Measurements from ENCODE around the gene NR2F2.
"Not testable (repeated sequence)": the region's sequence is repeated elsewhere in the genome, so short reads cannot be mapped to it uniquely, and the experiment has no call there.

NR2F2 gene

DNA sequence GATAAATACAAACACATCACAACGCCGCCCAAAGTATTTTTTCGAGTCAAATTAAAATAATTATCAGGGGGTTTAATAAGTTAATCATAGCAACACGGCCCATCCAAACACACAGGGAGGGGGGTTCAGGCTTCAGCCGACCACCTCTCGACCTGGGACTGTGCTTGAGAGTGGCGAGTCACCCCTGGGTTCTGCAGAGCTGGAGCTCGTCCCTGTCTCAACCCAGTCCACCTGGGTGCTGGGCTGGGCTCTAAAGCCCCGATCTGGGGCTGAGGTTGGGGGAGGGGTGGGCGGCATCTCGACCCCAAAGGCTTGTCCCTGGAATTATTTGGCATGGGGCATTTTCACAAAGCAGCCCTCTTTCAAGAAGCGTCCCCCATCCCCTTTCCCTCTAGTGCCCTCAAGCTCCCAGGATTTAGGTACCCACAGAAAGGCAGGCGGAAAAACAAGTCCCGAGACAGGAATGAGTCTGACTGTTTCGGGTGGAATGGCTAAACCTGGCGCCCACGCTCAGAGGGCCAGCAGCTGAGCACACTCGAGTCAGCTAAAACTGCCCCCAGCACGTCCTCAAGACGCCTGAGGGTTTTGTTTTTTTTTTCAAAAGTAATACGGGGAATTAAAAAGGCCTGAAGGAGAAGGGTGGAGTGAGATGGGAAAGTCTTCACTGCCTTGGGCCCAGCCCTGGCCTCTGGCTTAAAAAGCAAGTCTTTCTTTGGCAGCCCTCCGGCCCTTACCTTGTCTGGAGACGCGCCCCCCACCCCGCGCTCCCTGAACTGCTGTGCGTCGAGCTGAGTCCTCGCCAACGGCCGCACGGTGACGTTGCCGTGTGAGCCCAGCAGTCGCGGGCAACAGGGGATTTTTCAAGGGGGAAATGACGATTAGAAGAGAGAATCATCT lies 32.5 kb downstream of the NR2F2 start:
- FAIRE-seq (no peak), DNase-seq (ENCODE audit: insufficient read length, low spot score) (no peak)

DNA sequence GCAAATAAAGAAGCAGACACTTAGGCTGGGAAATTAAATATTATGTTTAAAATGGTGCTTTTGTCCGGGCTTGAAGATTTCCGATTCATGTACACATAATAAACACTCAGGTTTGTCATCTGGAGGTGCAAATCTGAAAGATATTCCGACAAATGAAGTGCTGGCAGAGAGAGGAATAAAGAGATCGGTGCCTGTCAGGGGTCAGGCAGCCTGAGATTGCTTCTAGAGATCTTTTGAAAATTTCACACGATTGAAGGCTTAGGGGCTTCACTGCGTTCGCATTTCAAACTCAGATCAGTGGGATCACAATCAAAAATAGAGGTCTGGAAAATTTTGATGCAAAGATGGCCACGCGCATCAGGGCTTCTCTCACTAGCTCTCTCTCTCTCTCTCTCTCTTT lies 33.2 kb downstream of the NR2F2 start:
- FAIRE-seq, result no peak
- no peak for DNase-seq (ENCODE audit: insufficient read length, low spot score)

DNA sequence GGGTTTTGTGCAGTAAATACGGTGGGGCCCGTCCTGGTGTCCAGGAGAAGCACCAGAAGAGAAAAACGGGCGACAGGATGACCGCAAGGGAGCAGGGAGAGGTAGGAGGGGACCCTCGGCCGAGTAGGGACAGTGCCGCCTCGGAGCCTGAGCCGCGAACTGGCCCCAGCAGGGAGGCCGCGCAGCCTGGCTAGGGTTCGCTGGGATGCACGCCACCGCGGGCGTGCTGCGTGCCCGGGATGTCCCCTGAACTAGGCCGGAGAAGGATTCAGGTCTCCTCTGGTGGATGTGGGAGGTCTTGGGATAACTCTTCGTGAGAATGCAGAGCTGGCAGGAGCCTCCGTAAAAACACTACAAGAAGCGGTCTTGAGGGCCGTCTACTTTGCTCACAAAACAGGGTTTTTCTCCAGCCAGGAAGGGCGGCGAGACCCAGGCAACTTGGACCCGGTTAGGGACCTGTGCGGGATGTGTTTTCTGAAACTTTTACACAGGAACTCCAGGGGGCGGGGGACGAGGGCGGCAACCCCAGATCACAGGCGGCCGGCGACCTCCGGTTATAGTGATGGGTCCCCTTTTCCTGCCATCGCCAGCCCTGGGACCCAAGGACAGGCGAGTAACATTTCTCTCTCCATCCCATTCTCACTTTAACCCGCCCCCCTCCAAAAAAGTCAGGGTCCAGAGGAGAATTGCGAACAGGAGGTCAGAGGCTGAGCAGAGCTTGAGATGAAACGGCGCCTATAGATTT lies 35.5 kb downstream of the NR2F2 start:
- no peak for FAIRE-seq

DNA sequence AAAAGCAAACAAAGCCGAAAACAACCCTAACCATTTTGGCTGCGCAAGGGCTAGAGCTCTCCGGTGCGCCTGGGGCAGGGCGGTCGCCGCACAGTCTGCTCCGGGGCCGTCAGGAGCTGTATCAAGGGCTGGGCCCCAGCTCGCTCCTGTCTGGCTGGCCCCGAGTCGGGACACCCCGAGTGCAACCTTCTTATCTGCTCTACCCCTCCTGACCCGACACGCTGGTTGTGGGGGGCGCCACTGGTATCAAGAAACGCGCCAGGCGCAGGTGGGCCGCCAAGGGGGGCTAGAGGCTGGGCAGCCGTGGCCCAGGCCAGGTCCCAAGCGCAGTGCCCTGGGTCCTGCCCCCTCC lies 36.0 kb downstream of the NR2F2 start:
- no peak for FAIRE-seq
- no peak for DNase-seq (ENCODE audit: insufficient read length, low spot score)

More for the DNA sequence above, 35.5 kb downstream of the NR2F2 start:
- DNase-seq (ENCODE audit: insufficient read length, low spot score), result no peak

DNA sequence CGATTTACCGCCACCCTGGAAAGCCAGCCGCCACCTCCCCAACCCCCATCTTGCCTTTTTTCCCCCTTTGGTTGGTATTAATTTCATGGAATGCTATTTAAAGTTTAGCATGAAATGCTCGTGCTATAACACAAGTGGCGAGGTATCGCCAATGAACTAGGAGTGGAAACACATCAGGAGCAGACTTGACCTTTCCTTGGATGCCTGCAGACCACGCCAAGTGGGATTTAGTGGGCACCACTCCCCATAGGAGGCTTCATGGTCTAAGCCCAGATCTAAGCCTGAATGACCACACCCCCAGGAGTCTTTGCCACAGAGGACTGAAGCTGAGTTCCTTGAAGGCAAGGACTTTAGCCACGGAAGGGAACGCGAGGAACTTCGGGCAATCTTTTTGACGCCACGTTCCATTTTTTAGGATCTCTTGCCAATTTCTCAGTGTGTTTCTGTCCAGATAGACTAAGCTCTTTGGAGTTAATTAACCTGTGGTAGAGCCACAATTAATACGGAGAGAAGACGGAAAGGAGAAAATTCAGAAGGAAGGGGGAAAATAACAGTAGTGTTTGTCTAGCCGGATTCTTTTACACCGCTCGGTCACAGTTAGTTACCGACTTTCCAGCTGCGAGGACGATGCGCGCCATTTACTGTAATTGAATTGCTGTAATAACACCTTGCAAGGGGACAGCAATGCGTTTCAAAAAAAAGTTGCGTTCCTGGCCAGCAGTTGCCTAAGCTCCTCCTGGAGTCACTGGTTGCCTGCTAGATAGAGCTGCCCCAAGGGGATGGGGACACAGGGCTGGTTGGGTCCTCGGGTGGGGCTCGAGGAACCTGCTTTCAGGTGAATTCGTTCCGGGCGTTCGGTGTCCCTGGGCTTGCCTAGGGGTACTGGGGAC lies 37.1 kb downstream of the NR2F2 start:
- DNase-seq (ENCODE audit: insufficient read length, low spot score) (no peak), FAIRE-seq (no peak)

DNA sequence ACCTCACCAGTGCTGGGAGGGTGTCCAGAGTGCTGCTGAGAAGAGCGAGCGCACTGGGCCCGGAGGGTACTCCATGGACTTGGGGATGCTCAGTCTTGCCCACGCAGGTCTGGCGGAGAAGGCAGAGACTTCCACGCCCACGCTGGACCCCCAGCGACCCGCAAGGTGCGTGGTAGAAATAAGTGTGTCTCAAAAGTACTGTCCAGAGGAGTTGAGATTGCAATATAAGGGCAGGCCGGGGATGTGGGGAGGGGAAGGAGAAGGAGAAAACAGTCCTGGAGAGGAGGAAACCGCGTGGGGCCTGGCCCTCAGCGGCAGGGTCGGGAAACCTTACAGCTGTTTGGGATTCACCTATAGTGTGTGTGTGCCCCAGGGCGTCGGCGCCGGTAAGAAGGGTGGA lies 38.9 kb downstream of the NR2F2 start:
- no peak for FAIRE-seq
- DNase-seq (ENCODE audit: insufficient read length, low spot score), result no peak

DNA sequence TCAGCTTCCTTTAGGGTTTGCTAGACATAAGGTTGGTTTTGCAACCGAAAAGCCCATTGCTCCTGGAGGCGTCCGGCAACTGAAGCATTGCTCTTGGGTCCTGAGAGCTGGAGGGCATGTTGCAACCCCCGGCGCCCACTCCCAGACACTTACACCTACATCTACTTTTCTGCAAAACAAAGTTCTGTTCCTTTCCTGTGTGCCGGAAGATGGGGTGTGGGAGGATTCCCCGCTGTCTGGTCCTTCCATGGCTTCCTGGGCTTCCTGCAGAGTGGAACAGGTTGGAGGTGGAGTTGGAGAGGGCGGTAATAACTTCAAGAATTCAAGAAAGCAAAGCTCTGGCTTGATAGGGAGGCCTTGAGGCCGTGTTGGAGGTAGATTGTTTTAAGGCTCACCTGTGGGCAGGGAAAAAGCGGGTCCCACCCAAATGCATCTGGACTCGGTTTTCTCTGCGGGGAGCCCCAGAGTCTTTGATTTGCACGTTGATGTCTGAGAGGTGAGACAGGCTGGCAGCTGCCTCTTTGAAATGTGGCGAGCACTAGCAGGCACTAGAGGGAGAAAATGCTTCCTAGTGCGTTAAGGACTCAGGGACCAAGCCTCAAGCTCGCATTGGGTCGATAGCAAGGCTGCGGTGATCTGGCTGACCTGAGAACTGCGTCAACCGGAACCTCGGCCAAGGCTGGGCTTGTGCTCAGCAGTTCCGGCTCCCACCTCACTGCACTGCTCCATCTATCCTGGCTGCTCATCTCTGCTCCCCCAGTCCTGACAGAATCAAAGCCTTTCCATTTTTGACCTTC lies 39.5 kb downstream of the NR2F2 start:
- DNase-seq (ENCODE audit: insufficient read length, low spot score) (no peak), FAIRE-seq (no peak)

DNA sequence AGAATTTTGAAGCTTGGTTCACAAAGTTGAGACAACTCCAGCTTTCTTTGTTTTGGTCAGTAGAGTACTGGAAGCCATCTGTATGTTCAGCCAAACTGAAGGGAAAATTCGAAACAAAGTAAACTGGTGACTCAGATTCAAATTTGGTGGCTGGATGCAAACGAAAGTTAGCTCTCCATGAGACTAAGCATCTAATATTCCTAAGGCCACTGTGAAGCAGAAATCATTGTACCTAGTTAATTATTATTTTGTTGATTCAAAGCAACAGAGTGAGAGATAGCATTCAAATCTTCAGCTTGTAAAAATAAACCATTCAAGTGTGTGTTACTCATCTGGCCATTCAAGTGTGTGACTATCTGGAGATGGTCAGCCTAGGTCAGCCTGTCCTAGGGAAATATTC lies 42.1 kb downstream of the NR2F2 start:
- DNase-seq (ENCODE audit: insufficient read length, low spot score) (no peak), FAIRE-seq (no peak)

DNA sequence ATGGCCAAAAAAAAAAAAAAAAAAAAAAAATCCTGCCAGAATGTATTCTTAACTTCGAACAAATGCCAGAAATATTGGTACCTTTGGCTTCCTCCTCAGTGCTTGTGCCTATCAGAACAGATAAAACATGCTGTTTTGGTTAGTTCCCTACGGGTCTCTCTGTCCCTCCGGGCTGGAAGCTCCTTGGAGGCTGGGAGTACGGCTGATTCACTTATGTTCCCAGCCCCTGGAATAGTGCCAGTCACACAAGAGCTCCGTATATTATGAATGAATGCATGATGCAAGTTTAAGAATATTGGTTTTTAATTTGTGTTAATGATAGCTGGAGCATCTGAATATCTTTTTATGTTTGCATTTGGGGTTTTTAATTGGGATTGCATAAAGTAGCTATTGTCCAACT lies 44.0 kb downstream of the NR2F2 start:
- DNase-seq (ENCODE audit: insufficient read length, low spot score) (no peak), FAIRE-seq (no peak)

DNA sequence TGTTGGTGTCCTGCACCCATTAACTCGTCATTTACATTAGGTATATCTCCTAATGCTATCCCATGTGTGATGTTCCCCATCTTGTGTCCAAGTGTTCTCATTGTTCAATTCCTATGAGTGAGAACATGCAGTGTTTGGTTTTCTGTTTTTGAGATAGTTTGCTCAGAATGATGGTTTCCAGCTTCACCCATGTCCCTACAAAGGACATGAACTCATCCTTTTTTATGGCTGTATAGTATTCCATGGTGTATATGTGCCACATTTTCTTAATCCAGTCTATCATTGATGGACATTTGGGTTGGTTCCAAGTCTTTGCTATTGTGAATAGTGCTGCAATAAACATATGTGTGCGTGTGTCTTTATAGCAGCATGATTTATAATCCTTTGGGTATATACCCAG lies 49.1 kb downstream of the NR2F2 start:
- not testable (repeated sequence) for FAIRE-seq

DNA sequence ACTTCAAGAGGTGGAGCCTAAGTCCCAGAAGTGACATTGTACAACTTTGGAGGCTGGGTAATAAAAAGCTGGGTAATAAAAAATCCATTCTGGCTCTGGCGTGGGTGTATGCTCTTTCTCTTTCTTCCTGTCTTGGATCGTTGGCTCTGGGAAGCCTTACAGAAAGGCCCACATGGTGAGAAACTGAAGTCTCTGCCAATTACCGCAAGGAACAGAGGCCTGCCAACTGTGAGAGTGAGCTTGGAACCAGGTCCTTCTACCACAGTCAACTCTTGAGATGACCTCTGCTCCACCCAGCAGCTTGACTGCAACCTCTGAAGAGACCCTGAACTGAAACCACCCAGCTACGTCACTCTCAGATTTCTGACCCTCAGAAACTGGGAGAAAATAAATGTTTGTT lies 51.0 kb downstream of the NR2F2 start:
- DNase-seq (ENCODE audit: insufficient read length, low spot score) (no peak), FAIRE-seq (no peak)

More for the DNA sequence above, 49.1 kb downstream of the NR2F2 start:
- DNase-seq (ENCODE audit: insufficient read length, low spot score), result not testable (repeated sequence)

DNA sequence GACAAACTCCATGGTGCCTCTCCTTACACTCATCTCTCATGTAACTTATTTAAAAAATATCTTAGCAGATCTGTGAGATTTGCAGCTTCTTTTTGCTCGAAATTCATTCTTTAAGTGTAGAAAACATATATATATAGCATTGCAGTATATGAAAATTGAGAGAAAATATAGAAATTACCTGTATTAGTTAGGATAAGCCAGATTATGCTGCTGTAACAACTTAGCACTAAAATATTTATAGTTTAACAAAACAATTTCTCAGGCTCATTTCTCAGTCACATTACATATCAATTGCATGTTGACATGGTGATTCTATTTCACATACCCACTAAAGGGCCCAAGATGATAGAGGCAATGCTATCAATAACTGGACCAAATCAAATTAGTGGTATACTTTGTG lies 54.7 kb downstream of the NR2F2 start:
- DNase-seq (ENCODE audit: insufficient read length, low spot score) (no peak), FAIRE-seq (no peak)

DNA sequence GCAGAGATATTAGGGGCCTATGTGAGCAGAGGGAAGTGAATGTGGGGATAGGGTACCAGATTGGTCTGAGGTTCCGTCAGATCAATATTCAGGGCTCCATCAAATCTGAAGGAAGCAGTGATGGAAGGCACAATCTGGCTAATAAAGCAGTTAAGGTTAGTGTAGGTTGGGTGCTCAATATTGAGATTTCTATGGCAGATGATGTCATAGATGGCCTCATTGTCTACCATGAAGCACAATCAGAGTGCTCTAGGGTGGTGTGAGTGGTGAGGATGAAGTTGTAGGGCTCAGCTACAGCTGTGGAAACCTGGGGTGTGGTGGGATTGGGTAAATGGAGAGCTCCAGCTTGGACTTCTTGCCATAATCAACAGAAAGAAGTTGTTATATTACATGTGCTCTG lies 58.2 kb downstream of the NR2F2 start:
- FAIRE-seq (no peak), DNase-seq (ENCODE audit: insufficient read length, low spot score) (no peak)
